Measurements from ENCODE around the gene MIS18A. TPM values are rescaled to one million over a fixed set of nuclear protein-coding genes. Genes with fewer than 3 reads are reported as not detected.

The MIS18A gene
- total and polyA plus RNA-seq, 4 experiments from 2014 or later: 6.7 to 10.8 (median 9.5) TPM

GRCh38 chr21:32240851-32241687, 37.8 kb downstream of the MIS18A start:
- H3K9me3 Mint-ChIP-seq: peaks cover 0 to 11% (median 5%) of the 10 kb centered on the region in 8 donors
- H3K4me3 Mint-ChIP-seq: peak overlapping the region in 2 of 8 donors; percentile 30 to 36
- Histone ChIP-seq H3K27me3 (ENCODE audit: insufficient read depth, low read length) (no peaks in the 10 kb centered on the region), H3K27ac (ENCODE audit: low read depth, low read length) (no peak overlapping the region), H3K9me3 (ENCODE audit: control insufficient read depth in 1 of 2, low read length in 2 of 2) (no peaks in the 10 kb centered on the region), H3K4me3 (ENCODE audit: low read length in 2 of 2) (no peak overlapping the region), H3K36me3 (ENCODE audit: insufficient read depth, low read length) (no peaks in the 10 kb centered on the region), H3K4me1 (ENCODE audit: insufficient read depth, low read length) (no peaks in the 10 kb centered on the region)
- peaks cover 3 to 10% (median 7%) of the 10 kb centered on the region in 4 donors for H3K4me1 Mint-ChIP-seq
- CTCF ChIA-PET (ENCODE audit: partially characterized antibody): no interaction called here
- intact Hi-C loops (cut with micrococcal nuclease): no loop called here
- POLR2A ChIA-PET (ENCODE audit: partially characterized antibody): no interaction called here
- no peak for DNase-seq
- H3K36me3 Mint-ChIP-seq: peaks cover 0 to 5% of the 10 kb centered on the region in 2 donors
- peaks cover 8% of the 10 kb centered on the region in 2 donors for H3K27me3 Mint-ChIP-seq
- H3K27ac Mint-ChIP-seq: no peak overlapping the region

GRCh38 chr21:32239551-32239950, 39.3 kb downstream of the MIS18A start:
- H3K4me3 Mint-ChIP-seq: no peak overlapping the region
- H3K4me1 Mint-ChIP-seq: peaks cover 3 to 10% (median 7%) of the 10 kb centered on the region in 4 donors
- no peak overlapping the region for H3K27ac ChIP-seq (ENCODE audit: low read depth, low read length)
- H3K36me3 ChIP-seq (ENCODE audit: insufficient read depth, low read length): no peaks in the 10 kb centered on the region
- H3K4me3 ChIP-seq (ENCODE audit: low read length in 2 of 2): no peak overlapping the region
- peaks cover 0 to 11% (median 5%) of the 10 kb centered on the region in 8 donors for H3K9me3 Mint-ChIP-seq
- intact Hi-C loops (cut with micrococcal nuclease): no loop called here
- no peak overlapping the region for H3K27ac Mint-ChIP-seq
- POLR2A ChIA-PET (ENCODE audit: partially characterized antibody): no interaction called here
- no peaks in the 10 kb centered on the region for H3K27me3 ChIP-seq (ENCODE audit: insufficient read depth, low read length)
- H3K4me1 ChIP-seq (ENCODE audit: insufficient read depth, low read length): no peaks in the 10 kb centered on the region
- DNase-seq: no peak
- no peaks in the 10 kb centered on the region for H3K36me3 Mint-ChIP-seq
- no peaks in the 10 kb centered on the region for H3K9me3 ChIP-seq (ENCODE audit: control insufficient read depth in 1 of 2, low read length in 2 of 2)
- CTCF ChIA-PET (ENCODE audit: partially characterized antibody): no interaction called here
- peaks cover 7 to 8% of the 10 kb centered on the region in 2 donors for H3K27me3 Mint-ChIP-seq

- CTCF ChIA-PET (ENCODE audit: partially characterized antibody): no interaction called here
Measured at GRCh38 chr21:32238063-32238462, 40.8 kb downstream of the MIS18A start.

GRCh38 chr21:32237021-32237420, 41.8 kb downstream of the MIS18A start:
- intact Hi-C loops (cut with micrococcal nuclease): no loop called here
- peaks cover 3 to 10% (median 7%) of the 10 kb centered on the region in 4 donors for H3K4me1 Mint-ChIP-seq
- no peaks in the 10 kb centered on the region for H3K9me3 ChIP-seq (ENCODE audit: control insufficient read depth in 1 of 2, low read length in 2 of 2)

More at GRCh38 chr21:32238063-32238462, 40.8 kb downstream of the MIS18A start:
- Histone ChIP-seq H3K27me3 (ENCODE audit: insufficient read depth, low read length) (no peaks in the 10 kb centered on the region), H3K9me3 (ENCODE audit: control insufficient read depth in 1 of 2, low read length in 2 of 2) (no peaks in the 10 kb centered on the region), H3K4me1 (ENCODE audit: insufficient read depth, low read length) (no peaks in the 10 kb centered on the region), H3K36me3 (ENCODE audit: insufficient read depth, low read length) (no peaks in the 10 kb centered on the region), H3K4me3 (ENCODE audit: low read length in 2 of 2) (no peak overlapping the region), H3K27ac (ENCODE audit: low read depth, low read length) (no peak overlapping the region)
- no peak for DNase-seq
- no peak overlapping the region for H3K27ac Mint-ChIP-seq
- H3K4me1 Mint-ChIP-seq: peaks cover 3 to 10% (median 7%) of the 10 kb centered on the region in 4 donors
- H3K9me3 Mint-ChIP-seq: peaks cover 0 to 8% (median 5%) of the 10 kb centered on the region in 8 donors
- intact Hi-C loops (cut with micrococcal nuclease): no loop called here
- peaks cover 7 to 8% of the 10 kb centered on the region in 2 donors for H3K27me3 Mint-ChIP-seq
- POLR2A ChIA-PET (ENCODE audit: partially characterized antibody): no interaction called here
- no peak overlapping the region for H3K4me3 Mint-ChIP-seq
- H3K36me3 Mint-ChIP-seq: no peaks in the 10 kb centered on the region

GRCh38 chr21:32233722-32234301, 45.0 kb downstream of the MIS18A start:
- intact Hi-C loops (cut with micrococcal nuclease): no loop called here
- Histone ChIP-seq H3K36me3 (ENCODE audit: insufficient read depth, low read length) (no peaks in the 10 kb centered on the region), H3K4me3 (ENCODE audit: low read length in 2 of 2) (no peak overlapping the region), H3K27me3 (ENCODE audit: insufficient read depth, low read length) (no peaks in the 10 kb centered on the region), H3K4me1 (ENCODE audit: insufficient read depth, low read length) (no peaks in the 10 kb centered on the region), H3K9me3 (ENCODE audit: control insufficient read depth in 1 of 2, low read length in 2 of 2) (no peaks in the 10 kb centered on the region), H3K27ac (ENCODE audit: low read depth, low read length) (no peak overlapping the region)
- Mint-ChIP-seq H3K4me3 (no peak overlapping the region), H3K36me3 (no peaks in the 10 kb centered on the region), H3K27me3 (peaks cover 5 to 7% of the 10 kb centered on the region in 2 donors), H3K9me3 (peaks cover 0 to 8% (median 4%) of the 10 kb centered on the region in 8 donors), H3K27ac (no peak overlapping the region), H3K4me1 (no peaks in the 10 kb centered on the region)
- no peak for DNase-seq
- CTCF ChIA-PET (ENCODE audit: partially characterized antibody): no interaction called here
- POLR2A ChIA-PET (ENCODE audit: partially characterized antibody): no interaction called here

More at GRCh38 chr21:32237021-32237420, 41.8 kb downstream of the MIS18A start:
- Mint-ChIP-seq H3K27ac (no peak overlapping the region), H3K36me3 (no peaks in the 10 kb centered on the region), H3K9me3 (peaks cover 0 to 8% (median 5%) of the 10 kb centered on the region in 8 donors), H3K4me3 (no peak overlapping the region), H3K27me3 (peaks cover 6 to 7% of the 10 kb centered on the region in 2 donors)
- H3K4me3 ChIP-seq (ENCODE audit: low read length in 2 of 2): no peak overlapping the region
- H3K4me1 ChIP-seq (ENCODE audit: insufficient read depth, low read length): no peaks in the 10 kb centered on the region
- DNase-seq: no peak
- ChIA-PET POLR2A (ENCODE audit: partially characterized antibody) (no interaction called here), CTCF (ENCODE audit: partially characterized antibody) (no interaction called here)
- no peak overlapping the region for H3K27ac ChIP-seq (ENCODE audit: low read depth, low read length)
- no peaks in the 10 kb centered on the region for H3K36me3 ChIP-seq (ENCODE audit: insufficient read depth, low read length)
- no peaks in the 10 kb centered on the region for H3K27me3 ChIP-seq (ENCODE audit: insufficient read depth, low read length)

GRCh38 chr21:32233055-32233546, 45.7 kb downstream of the MIS18A start:
- Histone ChIP-seq H3K36me3 (ENCODE audit: insufficient read depth, low read length) (no peaks in the 10 kb centered on the region), H3K27me3 (ENCODE audit: insufficient read depth, low read length) (no peaks in the 10 kb centered on the region), H3K4me3 (ENCODE audit: low read length in 2 of 2) (no peak overlapping the region), H3K4me1 (ENCODE audit: insufficient read depth, low read length) (no peaks in the 10 kb centered on the region), H3K9me3 (ENCODE audit: control insufficient read depth in 1 of 2, low read length in 2 of 2) (no peaks in the 10 kb centered on the region), H3K27ac (ENCODE audit: low read depth, low read length) (no peak overlapping the region)
- CTCF ChIA-PET (ENCODE audit: partially characterized antibody): no interaction called here
- intact Hi-C loops (cut with micrococcal nuclease): no loop called here
- Mint-ChIP-seq H3K36me3 (no peaks in the 10 kb centered on the region), H3K4me1 (no peaks in the 10 kb centered on the region), H3K4me3 (no peak overlapping the region), H3K9me3 (peaks cover 0 to 4% (median 0%) of the 10 kb centered on the region in 8 donors), H3K27ac (no peak overlapping the region), H3K27me3 (peaks cover 2 to 3% of the 10 kb centered on the region in 2 donors)
- POLR2A ChIA-PET (ENCODE audit: partially characterized antibody): no interaction called here
- DNase-seq: no peak

- no peak for DNase-seq
- Mint-ChIP-seq H3K4me3 (no peak overlapping the region), H3K4me1 (no peaks in the 10 kb centered on the region), H3K27ac (no peak overlapping the region), H3K36me3 (peaks cover 3 to 8% of the 10 kb centered on the region in 2 donors), H3K27me3 (peaks cover 0 to 3% of the 10 kb centered on the region in 2 donors), H3K9me3 (peaks cover 2 to 20% (median 15%) of the 10 kb centered on the region in 8 donors)
- ChIA-PET CTCF (ENCODE audit: partially characterized antibody) (no interaction called here), POLR2A (ENCODE audit: partially characterized antibody) (no interaction called here)
- intact Hi-C loops (cut with micrococcal nuclease): no loop called here
- Histone ChIP-seq H3K4me3 (ENCODE audit: low read length in 2 of 2) (no peak overlapping the region), H3K36me3 (ENCODE audit: insufficient read depth, low read length) (no peaks in the 10 kb centered on the region), H3K27ac (ENCODE audit: low read depth, low read length) (no peak overlapping the region), H3K4me1 (ENCODE audit: insufficient read depth, low read length) (no peaks in the 10 kb centered on the region), H3K27me3 (ENCODE audit: insufficient read depth, low read length) (no peaks in the 10 kb centered on the region), H3K9me3 (ENCODE audit: control insufficient read depth in 1 of 2, low read length in 2 of 2) (no peaks in the 10 kb centered on the region)
Measured at GRCh38 chr21:32226444-32226843, 52.4 kb downstream of the MIS18A start.
